Natural killer cell (primary cell): ENCODE results near the gene RBM6. TPM values are rescaled to one million over a fixed set of nuclear protein-coding genes. Genes with fewer than 3 reads are reported as not detected.
A peak's percentile ranks its signal among the peaks of the same experiment; 100 is the strongest.

ENCODE experiments used
- ATAC-seq, 3 donors: fragments of 150-1000 bp in 2 of 3; fragments of 200-7000 bp in 1 of 3; cut with Tn5 transposase; 1 replicate in 1 of 3; 2 replicates in 2 of 3; pipeline ENCODE4 v1.10.0; 2021; ENCODE audit warnings: mild to moderate bottlenecking in 2 of 3, moderate library complexity in 2 of 3
- DNase-seq, 2 donors: peaks; one replicate each; pipeline versions ENCODE4 v3.0.0 to v3.0.0-alpha.2; 2013 to 2021; ENCODE audit warnings: mixed read lengths in 1 of 2
- H3K27ac ChIP-seq: one replicate; pipeline ENCODE4 v1.5.1; 2013; ENCODE audit warnings: mild to moderate bottlenecking, low read length
- H3K27me3 ChIP-seq: one replicate; pipeline ENCODE4 v1.6.1; 2013; ENCODE audit warnings: low read length; ENCODE audit not compliant: control insufficient read depth, insufficient read depth
- H3K36me3 ChIP-seq: one replicate; pipeline ENCODE4 v1.6.1; 2013; ENCODE audit warnings: low read length; ENCODE audit not compliant: control insufficient read depth, insufficient read depth
- H3K4me1 ChIP-seq: one replicate; pipeline ENCODE4 v1.6.1; 2013; ENCODE audit warnings: low read length; ENCODE audit not compliant: control insufficient read depth, insufficient read depth
- H3K4me3 ChIP-seq: one replicate; pipeline ENCODE4 v1.5.1; 2013; ENCODE audit warnings: low read length
- H3K9me3 ChIP-seq: one replicate; pipeline ENCODE4 v1.6.1; 2013; ENCODE audit warnings: low read length; ENCODE audit not compliant: control insufficient read depth, insufficient read depth
- H3K27ac Mint-ChIP-seq, 2 donors: one replicate each; pipeline ENCODE4 v1.8.0; 2022; ENCODE audit warnings: mild to moderate bottlenecking in 2 of 2, mixed read lengths in 2 of 2, moderate library complexity in 1 of 2
- H3K27me3 Mint-ChIP-seq, 2 donors: one replicate each; pipeline ENCODE4 v1.8.0; 2022; ENCODE audit warnings: low read depth in 2 of 2, mixed read lengths in 2 of 2
- H3K36me3 Mint-ChIP-seq: one replicate; pipeline ENCODE4 v1.8.0; 2022; ENCODE audit warnings: mixed read lengths
- H3K4me1 Mint-ChIP-seq, 2 donors: one replicate each; pipeline ENCODE4 v1.8.0; 2022; ENCODE audit warnings: mixed read lengths in 2 of 2
- H3K4me3 Mint-ChIP-seq: one replicate; pipeline ENCODE4 v1.8.0; 2022; ENCODE audit warnings: mild to moderate bottlenecking, moderate library complexity, mixed read lengths
- H3K9me3 Mint-ChIP-seq, 2 donors: one replicate each; pipeline ENCODE4 v1.8.0; 2022; ENCODE audit warnings: mixed read lengths in 2 of 2
- WGBS: methylation state at CpG from one replicate; pipeline ENCODE4 v1.1.7; 2013; ENCODE audit warnings: missing lambda C conversion rate; ENCODE audit not compliant: insufficient coverage; 5-methylcytosine and 5-hydroxymethylcytosine counted together
- intact Hi-C: fragments of 100-400 bp; cut with micrococcal nuclease; formaldehyde crosslinking; loops from one replicate; pipeline ENCODE4 v1.14.2; 2022
- total RNA-seq, 4 donors: library from RNA; stranded (reverse); fragments of 120-200 nt in 1 of 4; gene quantifications; one replicate each; pipeline versions ENCODE4 v1.2.3 to v1.2.4, GENCODE V29; 2013 to 2022
- TF ChIP-seq, protein P1 (sequence below): fragments of 200-600 bp; IDR thresholded peaks from one replicate; pipeline ENCODE4 v1.8.0; 2022; ENCODE audit warnings: antibody characterized with exemption

Gene RBM6
- total RNA-seq, 3 donors from 2014 or later (not counting 1 experiment from before 2014, with no cell fraction given): 155 to 193 (median 157) TPM

DNA sequence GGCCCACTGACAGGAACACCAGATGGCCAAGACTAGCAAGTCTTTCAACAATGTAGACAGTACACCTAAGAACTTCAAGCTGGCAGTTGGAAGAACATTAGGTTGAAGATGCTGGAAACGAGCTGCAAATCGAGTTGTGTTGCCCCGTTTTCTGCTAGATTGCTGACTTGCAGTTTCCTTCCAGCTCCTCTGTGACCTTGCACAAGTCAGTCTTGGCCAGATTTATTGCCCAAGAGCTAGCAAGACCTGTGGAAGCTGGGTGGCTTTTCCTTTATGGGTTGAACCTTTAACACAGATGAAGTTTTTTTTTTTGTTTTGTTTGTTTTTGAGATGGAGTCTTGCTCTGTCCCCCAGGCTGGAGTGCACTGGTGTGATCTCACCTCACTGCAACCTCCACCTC is 2.9 kb upstream of the RBM6 start:
- TF ChIP-seq, protein P1, sequence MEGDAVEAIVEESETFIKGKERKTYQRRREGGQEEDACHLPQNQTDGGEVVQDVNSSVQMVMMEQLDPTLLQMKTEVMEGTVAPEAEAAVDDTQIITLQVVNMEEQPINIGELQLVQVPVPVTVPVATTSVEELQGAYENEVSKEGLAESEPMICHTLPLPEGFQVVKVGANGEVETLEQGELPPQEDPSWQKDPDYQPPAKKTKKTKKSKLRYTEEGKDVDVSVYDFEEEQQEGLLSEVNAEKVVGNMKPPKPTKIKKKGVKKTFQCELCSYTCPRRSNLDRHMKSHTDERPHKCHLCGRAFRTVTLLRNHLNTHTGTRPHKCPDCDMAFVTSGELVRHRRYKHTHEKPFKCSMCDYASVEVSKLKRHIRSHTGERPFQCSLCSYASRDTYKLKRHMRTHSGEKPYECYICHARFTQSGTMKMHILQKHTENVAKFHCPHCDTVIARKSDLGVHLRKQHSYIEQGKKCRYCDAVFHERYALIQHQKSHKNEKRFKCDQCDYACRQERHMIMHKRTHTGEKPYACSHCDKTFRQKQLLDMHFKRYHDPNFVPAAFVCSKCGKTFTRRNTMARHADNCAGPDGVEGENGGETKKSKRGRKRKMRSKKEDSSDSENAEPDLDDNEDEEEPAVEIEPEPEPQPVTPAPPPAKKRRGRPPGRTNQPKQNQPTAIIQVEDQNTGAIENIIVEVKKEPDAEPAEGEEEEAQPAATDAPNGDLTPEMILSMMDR: no peak
- ATAC-seq (no peak), DNase-seq (no peak)
- intact Hi-C loops: no loop called here
- H3K4me3 ChIP-seq: no peak overlapping the region
- H3K9me3 ChIP-seq: no peaks in the 10 kb centered on the region
- no peak overlapping the region for H3K27ac ChIP-seq
- H3K27me3 Mint-ChIP-seq: no peaks in the 10 kb centered on the region
- H3K27me3 ChIP-seq: no peaks in the 10 kb centered on the region
- no peak overlapping the region for H3K4me3 Mint-ChIP-seq
- WGBS: 50% methylated on average over 3 of the region's 3 CpGs
- peaks cover 17 to 19% of the 10 kb centered on the region in 2 donors for H3K4me1 Mint-ChIP-seq
- H3K36me3 Mint-ChIP-seq: no peaks in the 10 kb centered on the region
- peaks cover 23% of the 10 kb centered on the region for H3K4me1 ChIP-seq
- no peaks in the 10 kb centered on the region for H3K9me3 Mint-ChIP-seq
- no peaks in the 10 kb centered on the region for H3K36me3 ChIP-seq
- H3K27ac Mint-ChIP-seq: no peak overlapping the region

DNA sequence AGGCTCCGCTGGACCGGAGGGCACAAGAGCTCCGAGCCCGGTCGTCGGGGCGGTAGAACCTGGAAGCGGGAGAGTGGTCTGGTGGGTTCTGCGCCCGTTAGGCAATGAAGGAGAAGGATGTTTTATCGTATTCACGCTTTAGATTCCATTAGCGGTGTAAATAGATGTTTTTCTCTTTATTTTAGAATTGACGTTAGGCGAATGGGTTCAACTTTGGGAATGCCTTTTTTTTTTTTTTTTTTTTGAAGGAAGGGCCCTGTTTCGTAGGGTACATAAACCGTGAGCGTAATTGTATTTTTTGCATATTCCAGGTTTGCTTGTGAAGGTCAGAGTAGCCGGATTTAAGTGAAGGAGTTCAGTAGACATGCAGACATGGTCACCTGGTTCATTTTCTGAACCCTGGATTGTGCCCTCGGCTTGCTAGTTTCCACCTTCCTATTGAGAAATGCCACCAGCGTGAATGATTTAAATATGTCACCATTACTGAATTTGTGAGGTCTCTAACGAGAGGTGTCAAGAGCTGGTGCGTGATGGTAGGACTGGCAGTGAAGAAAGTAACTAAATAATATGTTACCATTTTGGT is 808 bp downstream of the RBM6 start:
- no peaks in the 10 kb centered on the region for H3K27me3 ChIP-seq
- TF ChIP-seq, protein P1: no peak
- Mint-ChIP-seq H3K9me3 (no peaks in the 10 kb centered on the region), H3K4me3 (peak overlapping the region; percentile 99), H3K27me3 (no peaks in the 10 kb centered on the region), H3K27ac (peak overlapping the region; percentile 96 to 99), H3K36me3 (no peaks in the 10 kb centered on the region), H3K4me1 (peaks cover 31 to 37% of the 10 kb centered on the region in 2 donors)
- H3K4me1 ChIP-seq: peaks cover 28% of the 10 kb centered on the region
- H3K4me3 ChIP-seq: peak overlapping the region; percentile 93
- intact Hi-C loops: loop anchor here (5.0 kb wide), 1 partner anchor 83 kb away; the partner anchor contains the start of gene TRAIP
- DNase-seq: peak in 1 of 2 donors; percentile 14
- peak overlapping the region; percentile 97 for H3K27ac ChIP-seq
- 9% methylated on average over 23 of the region's 23 CpGs for WGBS
- H3K9me3 ChIP-seq: no peaks in the 10 kb centered on the region
- H3K36me3 ChIP-seq: no peaks in the 10 kb centered on the region
- ATAC-seq: no peak

DNA sequence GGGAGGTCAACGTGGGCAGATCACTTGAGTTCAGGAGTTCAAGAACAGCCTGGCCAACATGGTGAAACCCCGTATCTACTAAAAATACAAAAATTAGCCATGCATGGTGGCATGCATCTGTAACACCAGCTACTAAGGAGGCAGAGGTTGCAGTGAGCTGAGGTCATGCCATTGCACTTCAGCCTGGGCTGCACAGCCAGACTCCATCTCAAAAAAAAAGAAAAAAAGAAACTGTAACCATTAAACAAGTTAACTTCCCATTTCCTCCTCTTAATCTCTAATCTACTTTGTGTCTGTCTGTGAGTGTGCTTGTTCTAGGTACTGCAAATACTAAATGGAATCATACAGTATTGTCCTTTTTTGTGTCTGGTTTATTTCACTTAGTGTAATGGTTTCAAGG is 2.7 kb downstream of the RBM6 start:
- H3K27ac Mint-ChIP-seq: peak overlapping the region; percentile 29 to 68
- no peak overlapping the region for H3K4me3 ChIP-seq

More for the DNA sequence above, 2.7 kb downstream of the RBM6 start:
- 64% methylated on average over 2 of the region's 2 CpGs for WGBS
- ATAC-seq (no peak), DNase-seq (peak in 1 of 2 donors; percentile 11)
- Histone ChIP-seq H3K27me3 (no peaks in the 10 kb centered on the region), H3K9me3 (no peaks in the 10 kb centered on the region), H3K36me3 (no peaks in the 10 kb centered on the region), H3K27ac (no peak overlapping the region), H3K4me1 (peaks cover 30% of the 10 kb centered on the region)
- TF ChIP-seq, protein P1: no peak
- peaks cover 31 to 47% of the 10 kb centered on the region in 2 donors for H3K4me1 Mint-ChIP-seq
- intact Hi-C loops: loop anchor here (5.0 kb wide), 1 partner anchor 85 kb away; the partner anchor contains the start of gene TRAIP
- H3K27me3 Mint-ChIP-seq: no peaks in the 10 kb centered on the region
- peak overlapping the region; percentile 7 for H3K4me3 Mint-ChIP-seq
- H3K36me3 Mint-ChIP-seq: no peaks in the 10 kb centered on the region
- H3K9me3 Mint-ChIP-seq: no peaks in the 10 kb centered on the region
